Parathyroid adenoma (tissue), 2 donors: ENCODE measurements around the gene CCDC142.

Experiments used
- H2AFZ ChIP-seq: fragments of 300-600 bp; sonication (generic); one replicate; pipeline ENCODE4 v1.7.0; 2017; ENCODE audit warnings: antibody characterized with exemption, mild to moderate bottlenecking
- H3K27ac ChIP-seq: fragments of 300-600 bp; sonication (generic); one replicate; pipeline ENCODE4 v1.7.0; 2017
- H3K27me3 ChIP-seq: fragments of 300-600 bp; sonication (generic); one replicate; pipeline ENCODE4 v1.7.0; 2017; ENCODE audit warnings: low read length; ENCODE audit not compliant: control insufficient read depth, insufficient read depth
- H3K36me3 ChIP-seq: fragments of 300-600 bp; sonication (generic); one replicate; pipeline ENCODE4 v1.7.0; 2017; ENCODE audit warnings: low read length; ENCODE audit not compliant: control insufficient read depth, insufficient read depth
- H3K4me1 ChIP-seq: fragments of 300-600 bp; sonication (generic); one replicate; pipeline ENCODE4 v1.7.0; 2017; ENCODE audit warnings: control low read depth
- H3K4me2 ChIP-seq: fragments of 300-600 bp; sonication (generic); one replicate; pipeline ENCODE4 v1.7.0; 2017; ENCODE audit warnings: low read length
- H3K4me3 ChIP-seq: fragments of 300-600 bp; sonication (generic); one replicate; pipeline ENCODE4 v1.7.0; 2017; ENCODE audit warnings: low read depth, low read length
- H3K79me2 ChIP-seq: fragments of 300-600 bp; sonication (generic); one replicate; pipeline ENCODE4 v1.7.0; 2017; ENCODE audit warnings: control low read depth
- H3K9ac ChIP-seq: fragments of 300-600 bp; sonication (generic); one replicate; pipeline ENCODE4 v1.7.0; 2017; ENCODE audit warnings: mild to moderate bottlenecking
- H3K9me3 ChIP-seq: fragments of 300-600 bp; sonication (generic); one replicate; pipeline ENCODE4 v1.7.0; 2017; ENCODE audit warnings: low read length; ENCODE audit not compliant: control insufficient read depth
- CTCF ChIP-seq: fragments of 300-600 bp; sonication (generic); IDR thresholded peaks from one replicate; pipeline ENCODE4 v1.7.0; 2017; ENCODE audit warnings: antibody characterized with exemption, mild to moderate bottlenecking
- donor health status: primary hyperparathyroidism.

CCDC142 gene

GRCh38 chr2:74441690-74442482, 40.9 kb downstream of the CCDC142 start, which contains the start of gene RTKN:
TSS of gene RTKN (minus strand) at chr2:74441937. CDS start at chr2:74441816, 121 bp downstream.
- peaks cover 10% of the 10 kb centered on the region for H3K79me2 ChIP-seq
- H3K4me2 ChIP-seq: peak within 1 kb of the TSS; percentile 95
- peaks cover 8% of the 10 kb centered on the region for H3K4me1 ChIP-seq
- peak within 1 kb of the TSS; percentile 88 for H3K27ac ChIP-seq
- peak within 1 kb of the TSS; percentile 1 for H3K9ac ChIP-seq
- H2AFZ ChIP-seq: peak within 1 kb of the TSS; percentile 99
- H3K27me3 ChIP-seq: no peaks in the 10 kb centered on the region
- H3K36me3 ChIP-seq: no peaks in the 10 kb centered on the region
- TF ChIP-seq CTCF: no peak
- no peaks in the 10 kb centered on the region for H3K9me3 ChIP-seq
- H3K4me3 ChIP-seq: peak within 1 kb of the TSS; percentile 87

GRCh38 chr2:74441170-74441689, 41.6 kb downstream of the CCDC142 start:
- peaks cover 10% of the 10 kb centered on the region for H3K79me2 ChIP-seq
- no peaks in the 10 kb centered on the region for H3K9me3 ChIP-seq
- TF ChIP-seq CTCF: no peak
- peak overlapping the region; percentile 1 for H3K9ac ChIP-seq
- peak overlapping the region; percentile 99 for H2AFZ ChIP-seq
- peaks cover 8% of the 10 kb centered on the region for H3K4me1 ChIP-seq
- H3K4me3 ChIP-seq: peak overlapping the region; percentile 87
- H3K27me3 ChIP-seq: no peaks in the 10 kb centered on the region
- peak overlapping the region; percentile 95 for H3K4me2 ChIP-seq
- H3K36me3 ChIP-seq: no peaks in the 10 kb centered on the region
- peak overlapping the region; percentile 88 for H3K27ac ChIP-seq

- Histone ChIP-seq H3K9ac (peak overlapping the region; percentile 1), H3K4me3 (peak overlapping the region; percentile 87), H3K27ac (peak overlapping the region; percentile 88), H3K27me3 (no peaks in the 10 kb centered on the region), H3K79me2 (peaks cover 10% of the 10 kb centered on the region), H3K9me3 (no peaks in the 10 kb centered on the region), H3K4me2 (peak overlapping the region; percentile 95), H3K4me1 (peaks cover 8% of the 10 kb centered on the region), H2AFZ (peak overlapping the region; percentile 99), H3K36me3 (no peaks in the 10 kb centered on the region)
- TF ChIP-seq CTCF: peak; percentile 18
These were observed 42.2 kb downstream of the CCDC142 start for GRCh38 chr2:74440378-74441169.

GRCh38 chr2:74439803-74440377, 42.9 kb downstream of the CCDC142 start:
- peaks cover 8% of the 10 kb centered on the region for H3K4me1 ChIP-seq
- H3K9me3 ChIP-seq: no peaks in the 10 kb centered on the region
- H3K9ac ChIP-seq: no peak overlapping the region
- no peak for TF ChIP-seq CTCF
- no peaks in the 10 kb centered on the region for H3K36me3 ChIP-seq
- peak overlapping the region; percentile 87 for H3K4me3 ChIP-seq
- no peaks in the 10 kb centered on the region for H3K27me3 ChIP-seq
- peak overlapping the region; percentile 88 for H3K27ac ChIP-seq
- peak overlapping the region; percentile 99 for H2AFZ ChIP-seq
- peaks cover 10% of the 10 kb centered on the region for H3K79me2 ChIP-seq
- H3K4me2 ChIP-seq: peak overlapping the region; percentile 95
